Measurements from ENCODE around the gene APIP. TPM values are rescaled to one million over a fixed set of nuclear protein-coding genes. Genes with fewer than 3 reads are reported as not detected.

The APIP gene
- total and polyA plus RNA-seq, 2 of the 8 experiments (the other 6 are each of a cell fraction or from before 2014, with no cell fraction given), result 10.4 to 25.7 TPM

GRCh38 chr11:34904421-34904955 is 11.7 kb downstream of the APIP start:
- H3K79me2 ChIP-seq (ENCODE audit: control insufficient read depth in 1 of 2, insufficient read depth in 2 of 2, low read length in 2 of 2), result peaks cover 0 to 18% of the 10 kb centered on the region in 2 experiments; a peak in 2 of 4 replicates
- no peak overlapping the region for H4K91ac ChIP-seq (replicated peaks; ENCODE audit: insufficient read length, low read length)
- H3K14ac ChIP-seq (ENCODE audit: insufficient read length), result no peak overlapping the region
- H3K23me2 ChIP-seq (ENCODE audit: low read depth, low read length), result no peaks in the 10 kb centered on the region
- H3K4me3 ChIP-seq (ENCODE audit: extremely low read depth in 1 of 4, insufficient read depth in 2 of 4, low read depth in 3 of 4, low read length in 4 of 4), result no peak overlapping the region
- H2BK120ac ChIP-seq (replicated peaks; ENCODE audit: low read depth, low read length), result no peak overlapping the region
- H2BK20ac ChIP-seq (ENCODE audit: low read length), result no peak overlapping the region
- DNase-seq (ENCODE audit: low read depth in 1 of 2, low spot score in 2 of 2) (no peak), FAIRE-seq (no peak)
- H3K27ac ChIP-seq (ENCODE audit: low read depth, low read length), result no peak overlapping the region
- peaks cover 27 to 29% of the 10 kb centered on the region in 2 experiments for H3K9me3 ChIP-seq (ENCODE audit: insufficient read depth in 2 of 2, low read depth in 1 of 2, low read length in 1 of 2)
- H2BK15ac ChIP-seq (ENCODE audit: low read length), result no peak overlapping the region
- no peaks in the 10 kb centered on the region for H3K27me3 ChIP-seq (replicated peaks in 1 of 4; ENCODE audit: control insufficient read depth in 3 of 4, extremely low read depth in 1 of 4, insufficient read depth in 3 of 4, low read length in 3 of 4)
- 84% methylated on average over 3 of the region's 3 CpGs; no CpG with 5 or more reads in 1 of the 2 experiments for WGBS, 2 experiments (ENCODE audit: extremely low coverage in 1 of 2, insufficient coverage in 1 of 2, insufficient read length in 1 of 2, insufficient replicate concordance in 2 of 2, low coverage in 1 of 2, low lambda C conversion rate in 2 of 2, missing lambda C conversion rate in 1 of 2)
- no peak overlapping the region for H3K9ac ChIP-seq (replicated peaks in 1 of 4; ENCODE audit: extremely low read depth in 1 of 4, low read depth in 3 of 4, low read length in 3 of 4)
- H2AFZ ChIP-seq (ENCODE audit: low read length), result no peak overlapping the region
- no peak overlapping the region for H2AK5ac ChIP-seq (ENCODE audit: low read depth, low read length)
- H3K4me1 ChIP-seq (replicated peaks in 1 of 4; ENCODE audit: control insufficient read depth in 3 of 4, insufficient read depth in 4 of 4, low read length in 3 of 4), result peaks cover 0 to 5% (median 2%) of the 10 kb centered on the region in 4 experiments; a peak in 3 of 7 replicates
- H3K23ac ChIP-seq (ENCODE audit: insufficient read length), result no peak overlapping the region
- no peak overlapping the region for H2BK12ac ChIP-seq (ENCODE audit: low read depth, low read length)
- H4K8ac ChIP-seq (ENCODE audit: extremely low read depth, insufficient read depth, low read length), result no peak overlapping the region
- CTCF ChIA-PET (ENCODE audit: partially characterized antibody), result no interaction called here
- H3K4me2 ChIP-seq (ENCODE audit: insufficient read depth in 1 of 2, low read depth in 2 of 2, low read length in 2 of 2), result no peak overlapping the region
- no peak overlapping the region for H2BK5ac ChIP-seq (ENCODE audit: low read depth, low read length)
- H3K56ac ChIP-seq (replicated peaks; ENCODE audit: insufficient read length, low read depth, low read length), result no peak overlapping the region
- peaks cover 0 to 2% of the 10 kb centered on the region in 2 experiments for H4K20me1 ChIP-seq (replicated peaks in 1 of 2; ENCODE audit: control insufficient read depth in 1 of 2, insufficient read depth in 2 of 2, low read length in 2 of 2)
- no peak overlapping the region for H3K4ac ChIP-seq (replicated peaks; ENCODE audit: insufficient read length, low read depth, low read length)
- no peak overlapping the region for H4K5ac ChIP-seq (ENCODE audit: insufficient read length, low read depth, low read length)
- POLR2A ChIA-PET (ENCODE audit: partially characterized antibody), result interaction anchor here (1.2 kb wide), 1 partner anchor 12 kb away, joined by 5 read pairs; the partner anchor contains the start of genes APIP and PDHX
- peaks cover 0 to 10% (median 0%) of the 10 kb centered on the region in 4 experiments; a peak in 2 of 8 replicates for H3K36me3 ChIP-seq (ENCODE audit: control insufficient read depth in 2 of 4, insufficient read depth in 4 of 4, low read length in 3 of 4)
- peaks cover 3% of the 10 kb centered on the region for H3K79me1 ChIP-seq (ENCODE audit: low read depth, low read length)
- H3K18ac ChIP-seq (ENCODE audit: extremely low read depth, low read length), result no peak overlapping the region
- TF ChIP-seq EP300 (IDR thresholded peaks at IDR 0.05; ENCODE audit: borderline replicate concordance in 1 of 2, low read depth in 2 of 2, low read length in 2 of 2) (no peak), BCL11A (IDR thresholded peaks at IDR 0.05; ENCODE audit: low read depth in 2 of 2, low read length in 2 of 2) (no peak), YY1 (IDR thresholded peaks at IDR 0.05; ENCODE audit: low read depth, low read length) (no peak), MAFK (IDR thresholded peaks at IDR 0.05; ENCODE audit: low read depth, low read length) (no peak), EGR1 (IDR thresholded peaks at IDR 0.05; ENCODE audit: borderline replicate concordance, low read depth, low read length) (no peak), CREB1 (IDR thresholded peaks at IDR 0.05) (no peak)
